DMS153 treated with DMSO at 0.1 percent for 48 hours (cell line): ENCODE results near the gene CYP19A1.
"Not testable (repeated sequence)": the region's sequence is repeated elsewhere in the genome, so short reads cannot be mapped to it uniquely, and the experiment has no call there.

Source experiments
- DNase-seq: peaks from one replicate; lab custom pipeline; 2025; ENCODE audit not compliant: unreplicated experiment; lab: John Stamatoyannopoulos, UW

Gene CYP19A1

DNA sequence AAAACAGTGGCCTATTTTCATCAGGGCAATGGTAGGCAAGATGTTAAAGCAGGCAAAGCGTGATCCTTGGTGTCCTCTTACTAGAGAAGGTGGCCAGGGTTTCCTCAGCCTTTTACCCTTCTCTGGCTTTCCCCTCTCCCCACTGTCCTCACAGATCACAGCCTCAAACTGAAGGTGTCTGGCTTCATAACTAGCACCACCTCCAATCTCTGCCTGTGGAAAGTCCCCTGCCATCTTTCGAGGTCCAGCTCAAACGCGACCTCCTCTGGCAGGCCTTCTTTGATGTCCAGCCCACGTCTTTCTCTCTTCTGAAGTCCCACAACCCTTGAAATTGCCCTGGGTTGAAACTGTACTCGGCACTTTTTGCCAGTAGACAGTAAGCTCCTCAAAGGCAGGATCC, 35.9 kb downstream of the CYP19A1 start:
- no peak for DNase-seq

GRCh38 chr15:51299187-51300015, 39.0 kb downstream of the CYP19A1 start:
- DNase-seq: peak; percentile 65

GRCh38 chr15:51298620-51299019, 39.8 kb downstream of the CYP19A1 start:
- DNase-seq: no peak

GRCh38 chr15:51290720-51291119, 47.7 kb downstream of the CYP19A1 start:
- DNase-seq: no peak

DNA sequence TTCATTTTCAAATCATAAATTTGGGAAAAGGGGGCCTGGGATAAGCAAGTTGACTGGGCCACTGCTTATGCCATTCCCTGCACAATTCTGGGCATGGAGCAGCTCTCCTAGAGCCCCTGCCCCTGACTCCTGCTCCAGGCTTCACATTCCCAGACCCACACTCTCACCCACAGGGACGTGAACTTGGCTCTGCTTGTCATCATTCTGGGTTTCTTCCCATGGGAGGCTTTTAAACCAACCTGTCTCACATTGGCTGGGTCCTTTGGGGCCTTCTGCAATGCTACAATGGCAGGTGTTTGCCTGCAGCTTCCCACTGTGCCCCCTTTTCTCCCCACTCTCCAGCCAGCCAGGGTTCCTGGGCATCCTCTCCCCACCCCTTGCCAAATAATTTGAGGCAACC, 49.1 kb downstream of the CYP19A1 start:
- DNase-seq: no peak

GRCh38 chr15:51288143-51289065, 50.0 kb downstream of the CYP19A1 start:
- DNase-seq: no peak

DNA sequence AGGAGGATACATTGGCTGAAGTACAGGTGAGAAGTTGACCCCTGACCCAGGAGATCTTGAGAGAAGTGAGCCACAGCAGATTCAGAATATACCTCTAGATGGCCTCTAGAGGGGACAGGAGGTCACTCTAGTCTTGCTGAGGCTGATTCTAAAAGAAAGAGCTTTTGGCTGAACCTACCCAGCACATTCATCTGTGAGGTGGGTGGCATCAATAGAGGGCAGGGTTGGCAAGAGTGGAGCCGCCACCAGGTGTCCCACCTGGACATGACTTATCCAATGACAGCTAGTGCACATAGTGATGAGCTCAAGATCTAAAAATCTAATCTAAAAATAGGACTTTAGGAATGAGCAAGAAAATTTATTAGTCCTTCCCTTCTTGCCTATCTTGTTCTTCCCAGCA, 51.6 kb downstream of the CYP19A1 start:
- no peak for DNase-seq

DNA sequence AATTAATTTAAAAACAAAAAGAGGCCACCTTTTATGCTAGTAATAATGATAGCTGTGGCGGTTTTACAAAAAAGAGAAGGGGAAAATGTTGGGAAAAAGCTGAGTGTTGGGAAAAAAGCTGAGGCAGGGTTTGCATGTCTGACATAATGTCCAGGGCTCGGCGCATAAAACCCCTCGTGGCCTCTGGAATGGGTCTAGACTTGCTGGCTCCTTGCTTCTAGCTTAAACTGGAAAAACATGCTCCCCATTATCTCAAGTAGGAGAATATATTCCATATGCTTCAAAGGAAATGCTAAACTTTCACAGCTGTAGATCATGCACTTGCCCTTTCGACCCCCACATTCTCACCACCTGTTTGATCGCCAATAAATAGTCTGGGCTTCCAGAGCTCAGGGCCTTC, 53.0 kb downstream of the CYP19A1 start:
- DNase-seq: no peak

DNA sequence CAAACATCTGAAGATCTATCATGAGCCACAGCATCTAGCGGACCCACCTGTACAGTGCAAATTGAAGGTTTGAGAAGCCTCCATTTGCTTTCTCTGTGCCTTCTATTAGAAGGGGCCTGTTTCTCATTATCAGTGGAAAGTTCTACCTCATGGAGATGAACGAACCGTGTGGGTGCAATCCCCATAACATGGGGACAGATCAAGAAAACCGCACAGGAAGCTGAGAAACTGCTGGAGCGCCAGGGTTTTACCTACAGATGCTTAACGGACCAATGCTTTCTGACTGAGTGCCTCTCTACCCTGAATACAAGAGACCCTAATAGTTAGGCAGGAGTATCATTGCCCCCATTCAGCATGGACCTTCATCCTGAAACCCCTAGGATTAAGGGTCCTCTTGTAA, 53.5 kb downstream of the CYP19A1 start:
- no peak for DNase-seq

GRCh38 chr15:51283026-51283425, 55.4 kb downstream of the CYP19A1 start:
- DNase-seq: no peak

- not testable (repeated sequence) for DNase-seq
Observed at GRCh38 chr15:51282241-51282640, 56.2 kb downstream of the CYP19A1 start.

- DNase-seq: no peak
Observed at GRCh38 chr15:51281368-51281967, 56.9 kb downstream of the CYP19A1 start.

GRCh38 chr15:51280838-51281237, 57.6 kb downstream of the CYP19A1 start:
- no peak for DNase-seq

DNA sequence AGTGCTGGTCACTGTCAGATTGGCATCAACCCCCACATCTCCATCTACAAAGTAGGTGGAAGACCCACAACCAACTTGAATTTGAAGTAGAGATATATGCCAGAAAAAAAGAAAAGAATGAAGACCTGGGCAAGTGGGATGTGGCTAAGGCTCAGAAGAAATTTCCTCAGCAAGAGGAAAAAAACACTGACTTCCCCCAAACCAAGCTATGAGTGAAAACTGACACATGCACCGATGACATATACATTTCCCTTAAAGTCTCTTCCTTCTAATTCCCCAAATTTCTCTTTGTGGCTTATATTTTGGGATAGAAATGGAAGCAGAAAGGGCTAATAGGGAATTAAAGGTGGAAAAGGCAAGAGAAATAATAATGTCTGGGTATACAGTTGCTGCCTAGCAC, 59.0 kb downstream of the CYP19A1 start:
- no peak for DNase-seq

GRCh38 chr15:51277101-51277500, 61.3 kb downstream of the CYP19A1 start:
- DNase-seq: no peak

DNA sequence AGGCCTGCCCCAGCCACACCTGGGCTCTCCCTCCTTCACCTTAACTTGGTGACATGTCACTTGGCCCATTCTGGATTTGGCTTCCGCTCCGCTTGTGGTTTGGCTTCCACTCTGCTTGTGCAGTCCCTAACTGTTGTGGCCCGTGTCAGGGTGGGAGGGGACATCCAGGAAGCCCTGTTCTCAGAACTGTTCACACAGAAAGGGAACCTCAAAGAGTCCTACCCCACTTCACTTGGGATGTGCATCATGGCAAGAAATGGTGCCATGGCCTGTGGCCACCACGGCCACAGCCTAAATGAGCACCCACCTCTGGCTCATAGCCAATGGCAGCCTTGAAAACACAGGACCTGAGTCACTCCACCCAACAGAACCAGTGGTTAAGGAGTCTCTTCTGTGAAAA, 63.4 kb downstream of the CYP19A1 start:
- DNase-seq: no peak

GRCh38 chr15:51270706-51271105, 67.7 kb downstream of the CYP19A1 start:
- no peak for DNase-seq

DNA sequence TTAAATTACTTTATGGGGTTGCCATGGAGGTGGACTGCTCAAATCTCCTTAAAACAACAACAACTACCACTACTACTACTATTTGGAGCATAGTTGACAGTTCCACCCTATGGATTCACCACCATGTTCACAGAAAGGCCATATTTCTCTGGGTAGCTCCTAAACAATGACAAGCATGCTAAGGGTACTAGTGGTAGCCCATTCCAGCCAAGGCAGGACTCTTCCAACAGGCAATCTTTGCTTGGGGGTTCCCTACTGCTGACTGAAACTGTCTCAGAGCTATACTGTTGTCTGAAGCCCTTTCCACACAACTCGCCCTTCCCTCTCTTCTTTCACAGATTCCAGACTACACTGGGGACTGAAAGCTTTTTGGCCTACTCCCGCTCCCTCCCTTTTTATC, 68.9 kb downstream of the CYP19A1 start:
- DNase-seq: no peak

DNA sequence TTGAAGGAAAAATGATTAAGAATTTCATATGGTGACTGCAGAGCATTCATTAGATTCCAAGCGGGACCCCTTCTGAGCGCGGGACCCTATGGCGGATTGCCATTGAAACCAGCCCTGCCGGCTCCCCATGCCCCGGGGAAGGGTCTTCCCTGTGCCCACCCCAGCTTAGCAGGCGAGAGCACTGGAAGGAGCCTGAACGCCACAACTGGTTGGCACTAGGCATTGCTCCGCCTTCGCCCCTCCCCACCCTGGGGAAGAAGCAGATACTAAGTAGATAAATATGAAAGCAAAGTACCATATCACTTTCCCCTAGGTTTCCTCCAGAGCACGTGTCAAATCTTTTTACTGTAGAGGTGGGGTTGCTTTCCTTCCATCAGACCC, 70.7 kb downstream of the CYP19A1 start:
- DNase-seq: no peak

DNA sequence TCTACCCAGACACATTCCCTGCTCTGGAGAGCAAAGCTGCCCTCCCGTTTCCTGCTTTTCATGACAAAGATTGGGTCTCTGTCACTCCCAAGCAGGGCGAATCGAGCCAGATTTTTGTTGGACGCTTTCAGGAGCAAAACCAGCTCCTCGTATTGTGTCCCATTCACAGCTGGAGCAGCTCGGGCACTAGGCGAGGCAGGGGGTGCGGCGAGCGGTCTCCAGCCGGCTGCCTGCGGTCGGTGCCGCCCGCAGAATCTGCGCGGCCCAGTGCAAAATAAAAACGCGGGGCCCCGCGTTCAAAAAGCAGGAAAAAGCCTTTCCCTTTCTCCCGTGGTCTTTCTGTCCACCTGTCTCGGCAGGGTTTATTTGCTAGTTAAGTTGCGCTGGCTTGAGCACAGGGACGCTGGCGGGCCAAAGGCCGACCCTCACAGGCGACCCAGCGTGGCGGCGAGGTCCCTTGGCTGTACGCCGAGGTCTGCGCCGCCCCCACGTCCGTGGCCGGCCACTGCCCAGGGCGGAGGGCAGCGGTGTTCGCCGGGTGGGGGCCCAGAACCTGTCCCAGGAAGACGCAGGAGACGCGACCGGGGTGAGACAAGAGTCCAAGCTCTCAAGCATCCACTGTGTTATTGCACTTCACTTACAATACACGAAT, 71.2 kb downstream of the CYP19A1 start:
- no peak for DNase-seq

- no peak for DNase-seq
Observed at GRCh38 chr15:51266656-51267050, 71.7 kb downstream of the CYP19A1 start.
